Measurements from ENCODE around the gene PLEKHG1.
A peak's percentile ranks its signal among the peaks of the same experiment; 100 is the strongest.

Gene PLEKHG1

DNA sequence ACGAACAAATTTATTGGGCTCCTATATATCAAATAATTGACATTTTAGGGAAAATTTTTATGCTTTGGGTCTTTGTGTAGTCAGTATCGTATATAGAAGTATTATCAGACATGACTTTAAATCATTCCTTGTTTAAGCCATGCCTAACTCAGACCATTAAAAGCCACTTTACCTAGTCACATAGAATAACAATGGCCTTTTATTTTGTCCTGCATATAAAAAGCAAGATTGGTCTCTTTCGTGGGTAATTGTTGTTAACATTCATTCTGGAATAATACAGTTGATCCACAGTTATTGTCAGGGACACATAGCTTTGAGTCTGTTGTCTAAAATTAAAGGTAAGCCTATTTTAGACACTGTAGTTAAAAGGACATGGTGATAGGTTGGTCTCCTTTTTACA is 47.4 kb downstream of the PLEKHG1 start:
- Histone ChIP-seq H3F3A (ENCODE audit: control insufficient read depth, insufficient read depth) (peaks cover 11% of the 10 kb centered on the region), H3K27ac (ENCODE audit: low read depth, low read length) (peak overlapping the region; percentile 70), H3K27me3 (ENCODE audit: control insufficient read depth, low read length) (no peaks in the 10 kb centered on the region), H3K4me3 (ENCODE audit: low read length) (peak overlapping the region; percentile 47), H3K9me3 (ENCODE audit: control insufficient read depth, insufficient read depth, low read length) (no peaks in the 10 kb centered on the region), H3K4me2 (ENCODE audit: low read length) (peak overlapping the region; percentile 67), H3K4me1 (ENCODE audit: control insufficient read depth, low read length) (peaks cover 68% of the 10 kb centered on the region), H4K20me1 (ENCODE audit: control insufficient read depth, insufficient read depth, low read depth, low read length) (no peaks in the 10 kb centered on the region), H3K36me3 (ENCODE audit: control insufficient read depth, low read length) (peaks cover 36% of the 10 kb centered on the region), H3K79me2 (ENCODE audit: control insufficient read depth, low read length) (peaks cover 82% of the 10 kb centered on the region), H3K9me2 (replicated peaks; ENCODE audit: control insufficient read depth, low read length) (no peaks in the 10 kb centered on the region)
- TF ChIP-seq, protein P1, sequence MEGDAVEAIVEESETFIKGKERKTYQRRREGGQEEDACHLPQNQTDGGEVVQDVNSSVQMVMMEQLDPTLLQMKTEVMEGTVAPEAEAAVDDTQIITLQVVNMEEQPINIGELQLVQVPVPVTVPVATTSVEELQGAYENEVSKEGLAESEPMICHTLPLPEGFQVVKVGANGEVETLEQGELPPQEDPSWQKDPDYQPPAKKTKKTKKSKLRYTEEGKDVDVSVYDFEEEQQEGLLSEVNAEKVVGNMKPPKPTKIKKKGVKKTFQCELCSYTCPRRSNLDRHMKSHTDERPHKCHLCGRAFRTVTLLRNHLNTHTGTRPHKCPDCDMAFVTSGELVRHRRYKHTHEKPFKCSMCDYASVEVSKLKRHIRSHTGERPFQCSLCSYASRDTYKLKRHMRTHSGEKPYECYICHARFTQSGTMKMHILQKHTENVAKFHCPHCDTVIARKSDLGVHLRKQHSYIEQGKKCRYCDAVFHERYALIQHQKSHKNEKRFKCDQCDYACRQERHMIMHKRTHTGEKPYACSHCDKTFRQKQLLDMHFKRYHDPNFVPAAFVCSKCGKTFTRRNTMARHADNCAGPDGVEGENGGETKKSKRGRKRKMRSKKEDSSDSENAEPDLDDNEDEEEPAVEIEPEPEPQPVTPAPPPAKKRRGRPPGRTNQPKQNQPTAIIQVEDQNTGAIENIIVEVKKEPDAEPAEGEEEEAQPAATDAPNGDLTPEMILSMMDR (IDR thresholded peaks at IDR 0.05; ENCODE audit: low read depth, low read length, poor library complexity, severe bottlenecking): no peak
- no peak for TF ChIP-seq EZH2phosphoT487 (IDR thresholded peaks at IDR 0.05; ENCODE audit: borderline replicate concordance, low read length)
